H1 (cell line): ENCODE data around the gene RASAL1.

Experiments
- ATF3 ChIP-seq: IDR thresholded peaks from 2 replicates; pipeline ENCODE4 v1.6.1; 2011; ENCODE audit warnings: low read depth, mild to moderate bottlenecking, low read length; ENCODE audit not compliant: insufficient read depth
- CREB1 ChIP-seq: IDR thresholded peaks from 2 replicates; pipeline ENCODE4 v1.6.1; 2012; ENCODE audit warnings: inconsistent platforms
- CTCF ChIP-seq, 3 experiments: IDR thresholded peaks; 1 replicate in 2 of 3; 2 replicates in 1 of 3; pipeline versions ENCODE4 v1.5.1 to v1.6.1; 2011; ENCODE audit warnings: low read length in 3 of 3, mild to moderate bottlenecking in 3 of 3, inconsistent platforms in 2 of 3, low read depth in 1 of 3, moderate library complexity in 1 of 3; ENCODE audit not compliant: insufficient read depth in 1 of 3; ENCODE audit errors: control extremely low read depth in 1 of 3
- GABPA ChIP-seq: IDR thresholded peaks from 2 replicates; pipeline ENCODE4 v1.6.1; 2011; ENCODE audit warnings: mild to moderate bottlenecking, low read length, moderate library complexity, borderline replicate concordance; ENCODE audit not compliant: insufficient read depth
- HDAC2 ChIP-seq, 2 experiments: fragments of 300-600 bp in 1 of 2; sonication (generic) in 1 of 2; IDR thresholded peaks; 2 replicates each; pipeline ENCODE4 v1.6.1; 2011 to 2012; ENCODE audit warnings: low read depth in 2 of 2, low read length in 2 of 2, mild to moderate bottlenecking in 2 of 2, moderate library complexity in 2 of 2, borderline replicate concordance in 1 of 2, inconsistent platforms in 1 of 2
- HDAC6 ChIP-seq: IDR thresholded peaks from one replicate; pipeline ENCODE4 v1.7.1; 2012; ENCODE audit warnings: low read depth, mild to moderate bottlenecking, inconsistent platforms, low read length, moderate library complexity
- KDM5A ChIP-seq: fragments of 200-600 bp; IDR thresholded peaks from 2 replicates; pipeline ENCODE4 v1.7.1; 2012; ENCODE audit warnings: mild to moderate bottlenecking, low read length, inconsistent platforms, mixed read lengths
- PHF8 ChIP-seq: fragments of 200-600 bp; sonication (generic); conservative IDR thresholded peaks from 2 replicates; pipeline ENCODE4 v1.7.1; 2012; ENCODE audit warnings: low read depth, mild to moderate bottlenecking, inconsistent platforms, low read length, moderate library complexity
- POLR2A ChIP-seq, 2 experiments: IDR thresholded peaks; 1 replicate in 1 of 2; 2 replicates in 1 of 2; pipeline ENCODE4 v1.6.1; 2011; ENCODE audit warnings: low read depth in 2 of 2, low read length in 2 of 2, mild to moderate bottlenecking in 2 of 2; ENCODE audit errors: control extremely low read depth in 1 of 2
- POLR2AphosphoS5 ChIP-seq: IDR thresholded peaks from 2 replicates; pipeline ENCODE4 v1.6.1; 2011; ENCODE audit warnings: low read depth, low read length
- SIN3A ChIP-seq, 2 experiments: IDR thresholded peaks in 1 of 2; conservative IDR thresholded peaks in 1 of 2; 2 replicates each; pipeline ENCODE4 v1.6.1; 2011 to 2012; ENCODE audit warnings: low read length in 2 of 2, improper control_type of control experiment in 1 of 2, low read depth in 1 of 2, mild to moderate bottlenecking in 1 of 2
- TCF12 ChIP-seq: IDR thresholded peaks from 2 replicates; pipeline ENCODE4 v1.6.1; 2011; ENCODE audit warnings: low read depth, mild to moderate bottlenecking, low read length

- TF ChIP-seq KDM5A (no peak), SIN3A (conservative IDR thresholded peaks at IDR 0.05 in 1 of 2, IDR thresholded peaks at IDR 0.05 in 1 of 2; ENCODE audit: low read depth in 1 of 2, low read length in 2 of 2) (no peak), HDAC2 (IDR thresholded peaks at IDR 0.05; ENCODE audit: borderline replicate concordance in 1 of 2, low read depth in 2 of 2, low read length in 2 of 2) (no peak), CTCF (IDR thresholded peaks at IDR 0.05; ENCODE audit: control extremely low read depth in 1 of 3, insufficient read depth in 1 of 3, low read depth in 1 of 3, low read length in 3 of 3) (no peak), POLR2A (IDR thresholded peaks at IDR 0.05; ENCODE audit: control extremely low read depth in 1 of 2, low read depth in 2 of 2, low read length in 2 of 2) (no peak), HDAC6 (no peak), PHF8 (no peak), ATF3 (no peak), POLR2AphosphoS5 (no peak), GABPA (no peak), CREB1 (no peak), TCF12 (no peak)
Observed at GRCh38 chr12:113142886-113143332, 7.3 kb upstream of the RASAL1 start.
